ENCODE data around the gene KRT76.
A peak's percentile ranks its signal among the peaks of the same experiment; 100 is the strongest.
"Not testable (repeated sequence)": the region's sequence is repeated elsewhere in the genome, so short reads cannot be mapped to it uniquely, and the experiment has no call there.

Gene KRT76

DNA sequence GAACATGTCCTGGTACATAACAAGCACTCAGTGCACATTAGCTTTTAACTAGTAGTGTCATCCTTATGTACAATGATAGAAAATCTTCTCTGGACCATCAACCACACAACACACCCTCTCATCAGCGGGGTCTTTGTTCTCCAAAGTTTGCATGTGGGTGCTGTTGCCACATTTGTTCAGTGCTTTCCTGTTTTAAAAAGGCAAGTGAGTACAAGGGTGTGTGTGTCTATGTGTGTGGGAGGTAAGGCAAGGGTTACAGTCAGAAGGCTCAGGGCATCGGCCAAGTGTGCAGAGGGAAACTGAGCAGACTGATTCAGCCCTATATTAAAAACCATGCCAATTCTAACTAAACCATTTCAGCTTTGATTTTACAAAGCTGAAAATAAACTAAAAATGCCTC is 17.9 kb downstream of the KRT76 start:
- no peak for DNase-seq (ENCODE audit: low read depth)

GRCh38 chr12:52757449-52758176 is 19.5 kb downstream of the KRT76 start:
- no peak for DNase-seq (ENCODE audit: low read depth)

GRCh38 chr12:52756281-52756960 is 20.7 kb downstream of the KRT76 start:
- DNase-seq (ENCODE audit: low read depth), result no peak

GRCh38 chr12:52755533-52755932 is 21.6 kb downstream of the KRT76 start:
- no peak for DNase-seq (ENCODE audit: low read depth)

DNA sequence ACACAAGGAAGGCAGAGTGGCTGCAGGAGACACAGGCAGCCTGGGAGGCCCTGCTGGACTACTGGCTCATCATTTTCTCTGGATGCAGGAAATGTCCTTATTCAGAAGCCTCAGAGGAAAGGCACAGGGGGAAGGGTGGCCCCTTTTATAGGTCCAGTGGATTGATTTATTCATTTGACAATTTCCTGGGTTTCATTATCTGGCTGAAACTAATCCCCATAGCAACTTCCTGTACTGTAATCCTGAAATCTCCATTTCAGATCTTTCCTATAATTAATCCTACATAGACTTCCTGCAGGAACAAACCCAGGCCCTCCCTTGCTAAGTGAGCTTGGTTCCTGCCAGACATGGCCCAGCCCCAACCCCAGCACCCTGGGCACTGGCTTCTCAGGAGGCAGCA is 23.0 kb downstream of the KRT76 start:
- DNase-seq (ENCODE audit: low read depth), result no peak

DNA sequence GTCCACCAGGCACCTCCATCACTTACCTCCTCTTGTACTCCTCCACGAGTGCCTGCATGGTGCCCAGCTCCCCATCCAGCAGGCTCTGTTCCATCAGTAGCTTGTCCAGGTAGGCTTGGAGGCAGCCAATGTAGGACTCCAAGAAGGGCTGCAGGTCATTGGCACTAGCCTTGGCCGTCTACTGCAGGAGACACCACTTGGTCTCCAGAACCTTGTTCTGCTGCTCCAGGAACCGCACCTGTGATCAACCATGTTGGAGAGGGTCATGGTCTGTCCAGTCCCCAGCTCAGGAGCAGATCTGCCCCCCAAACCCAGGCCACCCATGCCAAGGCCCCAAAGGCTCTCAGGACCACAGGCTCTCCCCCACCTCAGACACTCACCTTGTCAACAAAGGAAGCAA is 23.9 kb downstream of the KRT76 start:
- DNase-seq (ENCODE audit: low read depth), result no peak

- DNase-seq (ENCODE audit: low read depth), result no peak
Observed at GRCh38 chr12:52752516-52752915, 24.6 kb downstream of the KRT76 start.

DNA sequence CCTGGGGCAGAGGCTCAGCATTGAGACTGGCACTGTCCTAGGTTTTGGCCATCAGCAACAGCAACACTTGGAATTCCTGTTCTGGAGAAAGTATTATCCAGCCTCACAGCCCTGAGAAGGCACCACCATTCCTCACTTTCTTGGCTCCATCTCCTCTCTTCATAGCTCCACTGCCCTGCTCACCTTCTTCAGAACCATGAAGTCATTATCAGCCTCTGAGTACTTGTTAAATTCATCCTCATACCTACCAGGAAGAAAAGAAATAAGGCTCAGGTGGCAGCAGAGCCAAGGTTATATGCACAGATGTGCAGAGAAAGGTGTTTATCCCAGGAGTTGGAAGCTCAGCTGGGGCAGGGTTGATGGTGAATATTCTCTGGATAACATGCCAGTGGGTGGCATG is 25.4 kb downstream of the KRT76 start:
- no peak for DNase-seq (ENCODE audit: low read depth)

GRCh38 chr12:52750532-52750931 is 26.6 kb downstream of the KRT76 start:
- not testable (repeated sequence) for DNase-seq (ENCODE audit: low read depth)

GRCh38 chr12:52749827-52750226 is 27.3 kb downstream of the KRT76 start:
- no peak for DNase-seq (ENCODE audit: low read depth)

DNA sequence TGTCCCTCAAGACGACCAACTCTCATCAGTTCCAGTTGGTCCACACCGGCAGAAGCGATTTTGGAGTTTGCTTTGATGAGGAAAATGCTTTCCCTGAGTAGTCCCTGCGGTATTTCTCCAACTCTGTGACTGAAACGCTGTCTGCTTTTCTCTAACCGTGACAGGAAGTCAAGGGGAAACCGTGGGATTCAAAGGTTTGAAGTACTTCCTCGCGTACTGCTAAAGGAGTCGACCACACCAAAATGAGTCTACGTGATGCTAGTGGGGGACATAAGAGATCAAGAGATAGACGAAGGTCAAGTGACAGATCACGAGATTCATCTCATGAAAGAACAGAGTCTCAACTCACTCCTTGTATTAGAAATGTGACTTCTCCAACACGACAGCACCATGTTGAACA is 28.6 kb downstream of the KRT76 start:
- DNase-seq (ENCODE audit: low read depth), result no peak

DNA sequence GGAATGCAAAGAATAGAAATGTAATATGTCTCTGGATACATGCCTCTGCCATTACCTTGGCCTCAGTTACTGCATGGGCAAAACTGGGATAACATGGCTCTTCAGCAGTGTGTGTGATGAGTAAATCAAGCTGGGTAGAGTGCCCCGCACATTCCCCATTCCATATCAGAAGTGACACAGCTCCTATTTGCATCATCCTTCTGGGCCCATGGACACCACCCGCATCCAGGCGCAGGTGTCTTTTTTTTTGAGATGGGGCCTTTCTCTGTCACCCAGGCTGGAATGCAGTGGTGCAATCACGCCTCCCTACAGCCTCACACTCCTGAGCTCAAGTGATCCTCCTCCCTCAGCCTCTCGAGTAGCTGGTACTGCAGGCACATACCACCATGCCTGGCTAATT is 31.6 kb downstream of the KRT76 start:
- no peak for DNase-seq (ENCODE audit: low read depth)

DNA sequence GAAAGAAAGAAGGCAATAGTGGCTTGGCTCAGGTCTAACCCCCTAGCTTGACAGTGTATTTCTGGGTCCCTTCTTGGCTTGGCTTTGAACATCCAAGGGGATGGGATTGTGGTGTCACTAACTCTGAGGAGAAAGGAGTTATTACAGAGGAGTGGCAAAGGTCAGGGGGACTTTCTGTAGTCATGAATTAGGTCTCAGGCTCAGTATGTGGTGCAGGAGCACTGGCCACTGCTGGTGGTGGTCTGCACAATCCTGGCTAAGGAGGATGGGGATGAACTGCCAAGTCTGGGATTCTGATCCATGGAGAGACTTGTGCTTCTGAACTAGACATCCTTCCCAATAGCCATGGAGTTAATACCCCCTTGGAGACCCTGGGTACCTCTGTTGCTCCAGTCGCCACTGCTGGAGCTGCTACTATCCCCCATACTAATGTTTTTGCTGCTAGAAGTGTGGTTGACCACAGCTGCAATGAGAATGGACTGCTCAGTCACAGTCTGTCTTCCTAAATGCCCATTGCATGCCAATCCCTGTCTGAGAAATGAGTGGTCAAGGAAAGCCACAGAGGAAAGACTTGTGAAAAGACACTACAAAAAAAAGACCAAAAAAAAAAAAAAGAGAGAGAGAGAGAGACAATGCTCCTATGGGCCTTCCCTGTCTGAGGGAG is 32.5 kb downstream of the KRT76 start:
- DNase-seq (ENCODE audit: low read depth), result no peak

DNA sequence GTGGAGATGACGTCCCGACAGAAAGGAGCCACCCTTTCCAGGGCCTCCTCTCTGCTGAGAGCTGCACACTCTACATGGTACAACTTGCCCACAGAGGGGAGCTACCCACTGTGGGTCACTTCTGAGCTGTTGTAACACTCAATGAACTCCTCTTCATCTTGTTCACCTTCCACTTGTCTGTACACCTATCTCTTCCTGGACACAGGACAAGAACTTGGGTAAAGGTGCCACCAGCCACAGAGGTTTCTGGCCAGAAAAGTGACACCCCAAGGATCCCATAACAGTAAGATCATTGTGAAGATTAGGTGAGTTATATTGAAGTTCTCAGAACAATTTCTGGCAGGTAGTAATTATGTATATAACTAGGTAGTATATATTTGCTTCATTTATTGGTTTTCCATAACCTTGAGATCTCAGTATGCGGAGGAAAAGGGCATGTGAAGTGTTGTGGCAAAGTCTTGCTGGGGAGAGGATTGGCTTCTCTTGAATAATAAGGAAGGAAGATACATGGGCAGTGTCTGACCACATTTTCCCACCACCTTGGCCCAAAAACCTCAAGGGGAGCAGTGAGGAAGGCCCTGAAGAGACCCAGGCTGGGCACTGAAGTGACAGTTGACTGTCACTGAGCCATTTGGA is 34.2 kb downstream of the KRT76 start:
- DNase-seq (ENCODE audit: low read depth), result no peak

DNA sequence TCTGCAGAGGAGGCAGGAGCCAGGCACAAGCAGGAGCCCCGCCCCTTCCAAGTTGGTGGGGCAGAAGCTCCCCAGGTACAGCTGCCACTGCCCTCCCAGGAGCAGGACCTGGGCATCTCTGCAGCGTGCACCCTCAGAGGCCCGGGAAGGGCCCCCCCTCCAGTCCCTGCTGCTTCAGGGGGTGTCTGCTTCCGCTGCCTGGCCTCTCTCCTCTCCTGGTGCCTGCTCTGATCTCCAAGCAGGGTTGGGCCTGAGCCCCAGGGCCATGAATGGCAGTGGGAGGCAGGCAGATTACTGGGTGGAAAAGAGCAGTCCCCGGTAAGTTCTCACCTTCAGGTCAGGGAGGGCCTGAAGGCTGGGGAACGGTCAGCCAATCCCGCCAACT is 35.0 kb downstream of the KRT76 start:
- DNase-seq (ENCODE audit: low read depth), result no peak

DNA sequence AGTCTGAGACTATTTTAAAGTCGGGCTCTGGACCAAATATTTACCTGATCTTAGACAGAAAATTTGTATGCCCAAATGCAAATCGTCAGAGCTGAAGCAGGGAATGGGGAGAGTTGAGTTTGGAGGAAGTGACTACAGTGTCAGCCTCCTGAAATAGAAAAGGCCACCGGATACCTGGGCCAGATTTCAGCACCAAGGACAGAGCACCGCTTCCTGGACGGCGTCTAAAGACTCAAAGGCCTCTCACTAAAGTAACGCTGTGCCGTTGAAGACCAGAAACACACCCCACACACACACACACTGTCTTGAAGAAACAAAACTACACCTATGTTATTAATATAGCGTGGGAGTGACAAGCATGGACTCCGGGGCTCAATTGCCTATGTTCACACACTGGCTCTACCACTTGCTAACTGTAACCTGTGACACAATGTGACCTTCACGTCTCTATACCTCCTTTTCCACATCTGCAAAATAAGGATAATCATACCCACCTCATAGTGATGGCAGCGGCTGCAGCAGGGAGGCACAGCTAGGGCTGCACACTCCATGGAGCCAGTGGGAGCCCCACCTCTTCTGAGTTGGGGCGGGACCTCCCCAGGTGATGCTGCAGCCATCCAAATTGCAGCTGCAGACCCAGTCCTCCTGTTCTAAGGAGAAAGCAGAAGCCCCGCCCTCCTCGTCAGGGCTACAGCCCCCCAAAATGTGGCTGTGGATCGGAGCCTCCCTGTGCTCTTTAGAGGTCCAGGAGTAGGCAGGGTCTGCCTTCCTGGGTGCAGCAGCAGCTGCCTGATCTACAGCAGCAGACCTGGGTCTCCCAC is 35.6 kb downstream of the KRT76 start:
- peak; percentile 11 for DNase-seq (ENCODE audit: low read depth)

DNA sequence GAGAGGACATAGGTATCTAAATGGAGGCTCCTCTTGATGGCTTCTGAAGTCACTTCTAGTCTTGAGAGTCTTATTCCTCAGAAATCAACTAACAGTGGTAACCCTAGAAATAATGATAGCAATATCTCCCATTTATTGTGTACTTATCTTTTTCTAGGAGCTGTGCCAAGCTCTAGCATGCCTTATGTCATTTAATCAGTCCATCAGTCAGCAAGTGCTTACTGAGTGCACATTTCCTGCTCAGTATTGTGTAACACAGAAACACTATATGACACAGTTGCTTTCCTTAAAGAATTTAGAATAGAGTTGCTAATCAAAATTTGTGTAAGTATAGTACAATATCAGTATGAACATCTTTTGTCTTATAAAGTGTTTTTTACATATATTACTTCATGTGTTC is 36.6 kb downstream of the KRT76 start:
- no peak for DNase-seq (ENCODE audit: low read depth)

GRCh38 chr12:52739963-52740362 is 37.2 kb downstream of the KRT76 start:
- DNase-seq (ENCODE audit: low read depth), result no peak

DNA sequence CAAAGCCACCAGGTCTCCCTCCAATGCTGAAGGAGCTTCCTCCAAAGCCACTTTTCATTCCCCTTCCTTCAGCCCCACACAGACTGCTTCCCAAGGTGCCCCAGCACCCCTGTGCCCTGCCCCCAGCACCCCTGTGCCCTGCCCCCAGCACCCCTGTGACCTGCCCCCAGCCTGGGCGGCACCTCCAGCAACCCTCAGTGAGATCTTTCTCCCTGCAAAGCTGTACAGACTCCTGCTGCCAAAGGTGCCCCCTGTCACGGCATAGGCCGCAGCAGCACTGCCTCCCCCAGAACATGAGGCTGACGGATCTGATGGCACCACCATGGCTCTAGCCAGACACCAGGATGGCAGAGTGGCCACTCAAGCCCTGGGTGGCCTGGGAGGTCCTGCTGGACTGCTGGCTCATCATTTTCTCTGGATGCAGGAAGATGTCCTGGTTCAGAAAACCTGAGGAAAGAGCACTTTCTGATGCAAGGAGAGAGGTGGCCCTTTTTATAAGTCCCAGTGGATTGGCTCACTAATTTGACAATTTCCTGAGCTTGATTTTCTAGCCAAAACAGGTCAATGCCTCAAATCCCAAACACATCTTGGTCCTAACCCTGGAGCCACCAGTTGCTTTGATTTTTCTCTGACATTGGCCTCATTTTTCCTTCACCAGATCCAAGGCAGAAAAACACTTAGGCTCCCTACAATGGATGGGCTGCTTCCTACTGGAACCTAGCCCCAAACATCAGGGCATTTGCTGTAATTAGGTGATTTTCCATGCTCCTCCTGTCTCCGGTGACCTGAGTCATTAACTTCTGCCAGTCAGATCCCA is 41.1 kb downstream of the KRT76 start:
- DNase-seq (ENCODE audit: low read depth), result no peak

GRCh38 chr12:52735106-52735505 is 42.0 kb downstream of the KRT76 start:
- no peak for DNase-seq (ENCODE audit: low read depth)

DNA sequence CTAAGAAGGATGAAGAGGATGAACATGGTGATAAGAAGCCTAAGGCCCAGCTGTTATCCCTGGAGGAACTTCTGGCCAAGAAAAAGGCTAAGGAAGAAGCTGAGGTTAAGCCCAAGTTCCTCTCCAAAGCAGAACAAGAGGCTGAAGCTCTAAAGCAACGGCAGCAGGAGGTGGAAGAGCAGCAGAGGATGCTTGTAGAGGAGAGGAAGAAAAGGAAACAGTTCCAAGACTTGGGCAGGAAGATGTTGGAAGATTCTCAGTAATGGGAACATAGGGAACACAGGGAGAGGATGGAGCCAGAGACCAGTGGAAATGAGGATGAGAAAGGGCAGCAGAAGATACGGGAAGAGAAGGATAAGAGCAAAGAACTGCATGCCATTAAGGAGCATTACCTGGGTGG is 46.4 kb downstream of the KRT76 start:
- DNase-seq (ENCODE audit: low read depth), result no peak

Data from HS-27A (cell line).